ENCODE data around the gene TMED9.

Gene TMED9

DNA sequence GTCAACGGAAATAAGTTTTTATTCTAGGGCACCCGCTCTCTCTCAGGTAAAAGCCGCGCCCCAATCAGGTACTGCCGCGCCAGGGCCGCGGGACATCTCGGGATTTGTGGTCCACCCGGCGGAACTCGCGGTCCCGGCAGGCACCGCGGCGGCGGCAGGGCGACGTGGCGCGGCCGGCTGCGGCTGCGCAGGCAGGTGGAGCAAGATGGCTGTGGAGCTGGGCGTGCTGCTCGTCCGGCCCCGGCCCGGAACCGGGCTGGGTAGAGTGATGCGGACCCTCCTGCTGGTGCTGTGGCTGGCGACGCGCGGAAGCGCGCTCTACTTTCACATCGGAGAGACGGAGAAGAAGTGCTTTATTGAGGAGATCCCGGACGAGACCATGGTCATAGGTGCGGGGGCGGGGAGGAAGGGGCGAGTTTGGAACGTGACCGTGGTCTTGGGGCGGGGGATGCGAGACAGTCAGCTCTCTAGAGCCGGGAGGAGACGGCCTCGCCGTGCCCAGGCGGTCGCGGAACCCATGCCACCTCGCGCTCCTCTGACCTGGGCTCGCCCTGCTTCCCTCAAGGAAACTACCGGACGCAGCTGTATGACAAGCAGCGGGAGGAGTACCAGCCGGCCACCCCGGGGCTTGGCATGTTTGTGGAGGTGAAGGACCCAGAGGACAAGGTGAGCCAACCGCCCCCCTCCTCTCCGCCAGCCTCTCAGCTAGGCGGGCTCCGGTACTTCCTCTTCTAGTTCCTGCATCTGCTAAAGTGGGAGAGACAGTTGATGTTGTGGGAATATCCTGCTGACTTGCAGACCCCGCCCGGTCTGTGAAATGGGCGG is at the start of gene TMED9:
Gene TMED9, plus strand, starts transcription at position 194 of the 825 bp plus-strand sequence. Its CDS starts 12 bp downstream, at position 206.
- H3K27ac ChIP-seq = peak within 1 kb of the TSS; percentile 92
- TF ChIP-seq ZFX (IDR thresholded peaks at IDR 0.05) (no peak), CTCF (conservative IDR thresholded peaks at IDR 0.05) (no peak)

DNA sequence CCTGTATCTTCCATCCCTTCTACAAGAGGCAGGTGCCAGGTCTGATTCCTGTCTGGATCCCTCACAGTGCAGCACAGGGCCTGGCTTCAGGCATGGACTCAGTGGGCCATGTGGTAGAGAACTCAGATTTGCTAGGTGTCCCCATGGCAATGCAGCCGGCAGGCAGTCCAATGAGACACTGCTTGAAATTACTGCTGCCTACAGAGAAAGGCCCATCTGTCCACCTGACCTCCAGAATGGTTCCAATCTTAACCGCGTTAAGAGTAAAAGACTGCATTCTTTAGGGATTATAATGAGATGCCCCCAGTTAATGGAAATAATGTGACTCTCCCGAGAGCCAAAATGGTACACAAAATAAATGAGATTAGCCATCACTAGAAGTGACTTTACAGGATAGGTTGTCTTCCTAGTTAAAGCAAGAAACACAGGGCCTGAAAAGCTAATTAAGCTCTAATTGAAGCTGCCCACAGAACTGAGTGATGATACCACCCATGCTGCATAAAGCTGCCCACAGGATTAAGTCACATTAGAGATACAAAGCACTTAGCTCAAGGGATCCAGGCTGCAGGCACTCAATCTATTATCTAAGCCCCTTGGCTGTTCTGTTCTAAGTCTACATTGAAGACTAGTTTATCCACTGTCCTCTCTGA is 49.1 kb upstream of the TMED9 start:
- H3K27ac ChIP-seq = no peak overlapping the region
- TF ChIP-seq CTCF (conservative IDR thresholded peaks at IDR 0.05) (no peak), ZFX (IDR thresholded peaks at IDR 0.05) (no peak)

GRCh38 chr5:177545487-177546257 is 46.3 kb upstream of the TMED9 start:
- no peak overlapping the region for H3K27ac ChIP-seq
- TF ChIP-seq ZFX (IDR thresholded peaks at IDR 0.05) = no peak
- no peak for TF ChIP-seq CTCF (conservative IDR thresholded peaks at IDR 0.05)

DNA sequence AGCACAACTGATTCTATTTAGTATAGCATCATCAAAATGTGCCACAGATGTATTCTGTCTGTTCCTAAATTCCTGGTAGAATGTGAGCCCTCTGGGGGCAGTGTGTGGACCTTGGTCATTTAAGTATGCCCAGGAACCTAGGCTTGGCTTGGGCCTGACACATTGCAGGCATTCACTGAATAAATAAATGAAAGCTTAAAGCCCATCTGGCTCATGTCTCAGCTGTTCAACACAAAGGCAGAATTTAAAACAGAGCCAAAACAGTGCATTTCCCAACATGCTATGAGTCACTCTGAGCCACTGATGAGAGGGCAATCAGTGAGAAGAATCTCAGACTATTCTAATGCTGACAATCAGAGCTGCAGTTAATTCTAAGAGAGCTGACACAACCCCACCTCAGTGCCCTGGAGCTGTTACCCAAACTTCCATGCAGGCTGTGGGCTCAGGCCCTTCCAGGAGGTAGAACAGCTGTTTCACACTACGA is 45.7 kb upstream of the TMED9 start:
- no peak overlapping the region for H3K27ac ChIP-seq
- TF ChIP-seq ZFX (IDR thresholded peaks at IDR 0.05) (no peak), CTCF (conservative IDR thresholded peaks at IDR 0.05) (no peak)

DNA sequence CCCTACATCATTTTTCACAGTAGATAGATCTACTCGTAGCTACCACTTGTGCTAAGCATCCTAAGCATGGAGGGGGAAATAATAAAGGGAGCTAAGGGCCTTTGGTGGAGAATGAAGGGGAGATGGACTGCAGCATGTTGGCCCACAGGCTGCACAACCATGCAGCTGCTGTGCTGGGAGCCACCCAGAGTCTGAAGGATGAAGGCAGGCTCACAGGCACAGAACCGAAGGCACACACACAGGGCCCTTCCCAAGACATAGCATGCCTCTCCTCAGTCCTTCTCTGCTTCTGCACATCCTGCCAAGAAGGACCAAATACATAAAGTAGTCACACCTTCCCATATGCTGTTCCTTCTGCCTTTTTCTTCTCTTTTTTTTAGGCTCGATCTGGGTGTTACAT is 44.3 kb upstream of the TMED9 start:
- H3K27ac ChIP-seq = no peak overlapping the region
- TF ChIP-seq CTCF (conservative IDR thresholded peaks at IDR 0.05) (no peak), ZFX (IDR thresholded peaks at IDR 0.05) (no peak)

- TF ChIP-seq ZFX (IDR thresholded peaks at IDR 0.05) (no peak), CTCF (conservative IDR thresholded peaks at IDR 0.05) (no peak)
- no peak overlapping the region for H3K27ac ChIP-seq
These were observed 43.5 kb upstream of the TMED9 start for GRCh38 chr5:177548495-177548894.
